ENCODE data around the gene BCL2L1. TPM values are rescaled to one million over a fixed set of nuclear protein-coding genes. Genes with fewer than 3 reads are reported as not detected.
"Not testable (repeated sequence)": the region's sequence is repeated elsewhere in the genome, so short reads cannot be mapped to it uniquely, and the experiment has no call there.

BCL2L1 gene
- total RNA-seq, 1 donor from 2014 or later: 136 TPM

GRCh38 chr20:31671324-31671723 is 51.3 kb downstream of the BCL2L1 start:
- Mint-ChIP-seq H3K27me3 (ENCODE audit: unreplicated experiment) (peaks cover 19% of the 10 kb centered on the region), H3K27ac (ENCODE audit: unreplicated experiment) (no peak overlapping the region), H3K4me1 (ENCODE audit: low read depth, unreplicated experiment) (peaks cover 23% of the 10 kb centered on the region), H3K4me3 (ENCODE audit: unreplicated experiment) (no peak overlapping the region), H3K9me3 (ENCODE audit: unreplicated experiment) (peaks cover 12% of the 10 kb centered on the region), H3K36me3 (ENCODE audit: unreplicated experiment) (peaks cover under 1% of the 10 kb centered on the region)
- DNase-seq: no peak
- no peak for TF ChIP-seq CTCF (IDR thresholded peaks at IDR 0.05; ENCODE audit: partially characterized antibody, unreplicated experiment)

- Mint-ChIP-seq H3K9me3 (ENCODE audit: unreplicated experiment) (peaks cover 12% of the 10 kb centered on the region), H3K4me3 (ENCODE audit: unreplicated experiment) (no peak overlapping the region), H3K4me1 (ENCODE audit: low read depth, unreplicated experiment) (peaks cover 21% of the 10 kb centered on the region), H3K27me3 (ENCODE audit: unreplicated experiment) (peaks cover 22% of the 10 kb centered on the region), H3K27ac (ENCODE audit: unreplicated experiment) (no peak overlapping the region), H3K36me3 (ENCODE audit: unreplicated experiment) (peaks cover 8% of the 10 kb centered on the region)
- no peak for DNase-seq
- TF ChIP-seq CTCF (IDR thresholded peaks at IDR 0.05; ENCODE audit: partially characterized antibody, unreplicated experiment): no peak
Measured at GRCh38 chr20:31670371-31671228, 52.1 kb downstream of the BCL2L1 start.

GRCh38 chr20:31669876-31670275 is 52.8 kb downstream of the BCL2L1 start:
- peaks cover 14% of the 10 kb centered on the region for H3K4me1 Mint-ChIP-seq (ENCODE audit: low read depth, unreplicated experiment)
- H3K27ac Mint-ChIP-seq (ENCODE audit: unreplicated experiment): no peak overlapping the region
- no peak for TF ChIP-seq CTCF (IDR thresholded peaks at IDR 0.05; ENCODE audit: partially characterized antibody, unreplicated experiment)
- H3K36me3 Mint-ChIP-seq (ENCODE audit: unreplicated experiment): peaks cover 10% of the 10 kb centered on the region
- peaks cover 22% of the 10 kb centered on the region for H3K27me3 Mint-ChIP-seq (ENCODE audit: unreplicated experiment)
- H3K4me3 Mint-ChIP-seq (ENCODE audit: unreplicated experiment): no peak overlapping the region
- peaks cover 10% of the 10 kb centered on the region for H3K9me3 Mint-ChIP-seq (ENCODE audit: unreplicated experiment)
- DNase-seq: no peak

GRCh38 chr20:31668944-31669343 is 53.7 kb downstream of the BCL2L1 start:
- Mint-ChIP-seq H3K4me1 (ENCODE audit: low read depth, unreplicated experiment) (peaks cover 18% of the 10 kb centered on the region), H3K9me3 (ENCODE audit: unreplicated experiment) (peaks cover 12% of the 10 kb centered on the region), H3K27me3 (ENCODE audit: unreplicated experiment) (peaks cover 24% of the 10 kb centered on the region)
- not testable (repeated sequence) for H3K36me3 Mint-ChIP-seq (ENCODE audit: unreplicated experiment); DNase-seq; H3K4me3 Mint-ChIP-seq (ENCODE audit: unreplicated experiment); H3K27ac Mint-ChIP-seq (ENCODE audit: unreplicated experiment)

- DNase-seq: no peak
- peaks cover 22% of the 10 kb centered on the region for H3K4me1 Mint-ChIP-seq (ENCODE audit: low read depth, unreplicated experiment)
- peak overlapping the region; percentile 10 for H3K27ac Mint-ChIP-seq (ENCODE audit: unreplicated experiment)
- H3K27me3 Mint-ChIP-seq (ENCODE audit: unreplicated experiment): peaks cover 25% of the 10 kb centered on the region
- TF ChIP-seq CTCF (IDR thresholded peaks at IDR 0.05; ENCODE audit: partially characterized antibody, unreplicated experiment): no peak
- peaks cover 14% of the 10 kb centered on the region for H3K9me3 Mint-ChIP-seq (ENCODE audit: unreplicated experiment)
- H3K4me3 Mint-ChIP-seq (ENCODE audit: unreplicated experiment): no peak overlapping the region
- H3K36me3 Mint-ChIP-seq (ENCODE audit: unreplicated experiment): peaks cover 10% of the 10 kb centered on the region
Measured at GRCh38 chr20:31667315-31668285, 55.1 kb downstream of the BCL2L1 start.

Measured in glutamatergic neuron (in vitro differentiated cells).